Hindlimb muscle (tissue), 1 donor: Measurements from ENCODE around the gene LIPC. TPM values are rescaled to one million over a fixed set of nuclear protein-coding genes. Genes with fewer than 3 reads are reported as not detected.

Experiments
- DNase-seq: peaks from one replicate; pipeline ENCODE4 v3.0.0-alpha.2; 2013
- polyA plus RNA-seq: library from polyadenylated mRNA; unstranded; fragments of 120-200 nt; gene quantifications from one replicate; pipeline ENCODE4 v1.2.1, GENCODE V29; 2013; ENCODE audit not compliant: insufficient read length

Gene LIPC
- polyA plus RNA-seq, 1 donor = 1.0 TPM

DNA sequence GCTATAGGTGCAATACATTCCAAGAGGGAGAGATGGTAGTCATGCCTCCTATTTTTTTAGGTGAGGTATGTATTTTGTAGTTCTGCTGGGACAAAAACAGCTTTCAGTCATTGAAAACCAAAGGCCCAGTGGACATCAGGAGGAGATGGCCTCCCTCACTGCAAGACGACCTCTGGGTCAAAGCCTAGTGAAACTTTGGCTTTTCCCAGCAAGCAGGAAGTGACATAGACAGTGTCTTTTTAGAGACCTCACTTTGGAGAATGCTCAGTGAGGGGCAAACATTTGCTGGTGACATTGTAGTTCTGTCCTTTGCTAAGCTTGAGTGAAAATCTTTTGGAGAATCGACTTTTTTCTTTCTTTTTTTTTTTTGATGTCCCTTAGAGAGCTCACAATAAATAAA lies 27.3 kb downstream of the LIPC start:
- DNase-seq = no peak

DNA sequence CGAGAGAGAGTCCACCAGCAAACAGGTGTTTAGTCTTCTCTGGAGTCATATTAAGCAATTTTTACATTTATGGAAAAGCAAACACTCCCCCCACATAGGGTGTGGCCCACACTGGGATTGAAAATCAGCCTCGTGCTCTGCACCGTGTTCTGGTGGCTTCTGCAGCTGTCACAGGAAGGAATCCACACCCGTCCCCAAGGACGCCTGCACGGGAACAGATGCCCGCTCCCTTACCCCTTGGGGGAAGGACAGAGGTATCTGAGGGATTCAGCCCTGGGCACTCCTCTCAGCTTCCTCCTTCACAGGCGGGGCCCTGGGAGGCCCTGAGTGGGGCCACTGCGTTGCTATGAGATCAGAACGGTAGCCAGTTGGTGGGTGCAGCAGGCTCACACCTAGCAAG lies 27.8 kb downstream of the LIPC start:
- no peak for DNase-seq

GRCh38 chr15:58460116-58460790 lies 28.5 kb downstream of the LIPC start:
- DNase-seq = no peak

GRCh38 chr15:58460872-58461271 lies 29.1 kb downstream of the LIPC start:
- DNase-seq = no peak

- no peak for DNase-seq
Measured at GRCh38 chr15:58462547-58462946, 30.8 kb downstream of the LIPC start.

DNA sequence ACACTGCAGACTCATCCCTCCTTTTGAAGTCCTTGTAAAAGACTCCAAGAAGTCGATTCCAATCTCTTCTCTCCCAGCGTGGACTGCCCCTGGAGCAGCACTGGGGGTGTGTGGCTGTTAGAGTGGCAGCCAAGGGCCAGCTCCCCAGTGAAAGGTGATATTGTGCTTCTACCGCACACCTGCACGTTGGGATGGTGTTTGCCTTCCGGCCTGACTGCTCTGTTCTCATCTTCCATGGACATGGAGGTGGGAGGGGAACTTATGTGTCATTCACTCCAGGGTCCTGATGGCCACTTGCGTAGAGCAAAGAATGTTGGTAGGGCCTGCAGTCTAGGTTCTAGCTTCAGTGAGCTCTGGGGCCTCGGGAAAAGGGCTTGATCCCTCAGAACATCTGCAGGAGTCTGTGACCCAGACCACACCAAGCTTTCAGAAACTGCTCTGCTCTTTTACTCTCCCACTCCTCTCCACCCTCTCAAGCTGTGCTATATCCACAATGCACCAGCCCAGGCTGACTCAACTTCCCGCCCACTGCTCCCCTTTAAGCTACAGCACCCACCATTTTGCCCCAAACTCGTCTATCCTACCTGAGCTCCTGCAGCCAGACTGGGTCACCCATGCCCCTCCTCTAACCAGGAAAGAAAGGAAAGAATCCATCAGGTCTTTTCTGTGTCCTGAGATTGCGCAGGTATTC lies 31.3 kb downstream of the LIPC start:
- DNase-seq = no peak

DNA sequence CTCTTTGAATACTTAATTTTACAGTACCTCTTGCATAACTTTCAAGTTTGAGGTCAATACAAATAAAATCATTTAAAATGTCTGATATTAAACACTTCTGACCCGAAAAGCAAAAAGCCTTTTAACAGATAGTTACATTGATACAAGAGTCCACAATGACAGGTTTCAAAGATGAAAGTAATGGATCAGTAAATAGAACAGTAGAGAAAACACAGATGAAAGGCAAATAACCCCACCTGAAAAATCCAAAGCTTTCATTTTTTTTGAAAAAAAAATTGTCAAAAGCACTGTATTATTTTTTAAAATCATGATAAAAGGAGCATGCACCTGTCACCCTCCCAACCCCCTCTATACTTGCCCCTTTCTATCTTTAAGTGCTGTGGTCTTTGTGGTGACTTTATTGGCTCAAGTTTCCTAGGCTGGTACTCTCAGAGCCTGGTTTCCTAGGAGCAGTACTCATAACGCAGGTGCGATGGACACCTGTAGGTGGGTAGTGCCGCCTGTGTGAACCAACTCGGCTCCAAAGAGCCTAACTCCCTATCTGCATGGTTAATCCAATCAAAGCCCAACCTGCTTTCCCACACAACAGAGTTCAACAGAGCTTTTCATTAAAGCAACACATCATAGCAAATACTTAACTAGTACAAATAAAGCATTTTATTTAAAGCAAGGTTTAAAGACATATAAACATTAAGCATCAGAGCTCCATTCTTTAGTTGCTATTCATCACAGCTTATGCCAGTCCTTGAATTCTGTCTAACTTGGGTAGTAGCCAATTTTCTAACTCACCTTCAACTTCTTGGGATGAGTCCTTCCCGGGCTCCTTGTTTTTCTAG lies 32.2 kb downstream of the LIPC start:
- no peak for DNase-seq

GRCh38 chr15:58465070-58465469 lies 33.3 kb downstream of the LIPC start:
- DNase-seq = no peak

- DNase-seq = no peak
Measured at GRCh38 chr15:58465866-58466517, 34.2 kb downstream of the LIPC start.

GRCh38 chr15:58466566-58466965 lies 34.8 kb downstream of the LIPC start:
- no peak for DNase-seq

GRCh38 chr15:58467121-58467721 lies 35.4 kb downstream of the LIPC start:
- no peak for DNase-seq

- DNase-seq = no peak
Measured at GRCh38 chr15:58467722-58468423, 36.1 kb downstream of the LIPC start.

DNA sequence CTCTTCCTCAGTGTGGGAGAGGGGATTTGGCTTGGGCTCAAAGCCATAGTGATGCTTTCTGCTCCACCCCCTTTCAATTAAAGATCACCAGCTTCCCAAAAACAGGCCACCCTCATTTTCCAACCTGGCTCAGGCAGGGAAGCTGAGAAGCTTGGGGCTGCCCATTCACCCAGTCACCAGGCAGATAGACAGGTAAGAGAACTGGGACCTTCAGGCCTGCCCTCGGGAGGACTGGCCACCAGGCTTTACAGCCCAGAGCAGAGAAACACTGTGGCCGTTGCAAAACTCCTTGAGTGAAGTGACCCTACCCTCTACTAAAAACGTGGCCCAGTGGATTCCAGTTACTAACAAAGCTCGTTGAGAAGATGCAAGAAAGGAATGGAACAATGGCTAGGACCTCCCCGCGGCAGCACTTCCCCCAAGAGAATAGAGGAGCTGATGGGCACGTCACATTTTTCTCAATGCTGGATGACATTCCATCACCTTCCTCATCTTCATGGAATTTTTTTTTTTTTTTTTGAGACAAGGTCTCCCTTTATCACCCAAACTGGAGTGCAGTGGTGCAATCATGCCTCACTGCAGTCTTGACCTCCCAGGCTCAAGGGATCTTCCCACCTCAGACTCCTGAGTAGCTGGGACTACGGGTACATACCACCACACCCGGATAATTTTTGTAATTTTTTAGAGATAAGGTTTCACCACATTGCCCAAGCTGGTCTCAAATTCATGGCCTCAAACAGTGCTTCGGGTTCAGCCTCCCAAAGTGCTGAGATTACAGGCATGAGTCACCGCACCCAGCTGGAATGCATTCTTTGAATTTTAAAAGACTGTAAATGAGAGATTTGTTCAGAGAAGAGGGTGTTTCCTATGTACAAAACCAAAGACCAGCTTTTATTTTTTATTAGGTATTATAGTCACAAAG lies 37.9 kb downstream of the LIPC start:
- DNase-seq = no peak

DNA sequence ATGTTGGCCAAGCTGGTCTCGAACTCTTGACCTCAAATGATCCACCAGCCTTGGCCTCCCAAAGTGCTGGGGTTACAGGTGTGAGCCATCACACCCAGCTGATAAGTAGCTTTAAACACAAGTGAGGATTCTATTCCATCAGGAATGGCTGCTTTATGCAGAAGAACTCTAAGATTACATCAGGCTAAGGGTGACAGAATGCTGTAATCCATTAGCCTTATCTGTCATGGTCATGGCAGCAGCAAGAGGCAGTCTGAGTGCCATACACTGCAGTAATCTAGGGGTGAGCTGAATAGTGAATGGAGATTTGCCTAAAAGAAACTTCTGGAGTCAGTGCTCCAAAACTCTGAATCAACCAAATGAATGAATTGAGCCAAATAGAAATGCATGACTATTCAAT lies 39.6 kb downstream of the LIPC start:
- no peak for DNase-seq

- DNase-seq = no peak
Measured at GRCh38 chr15:58472221-58472620, 40.4 kb downstream of the LIPC start.

DNA sequence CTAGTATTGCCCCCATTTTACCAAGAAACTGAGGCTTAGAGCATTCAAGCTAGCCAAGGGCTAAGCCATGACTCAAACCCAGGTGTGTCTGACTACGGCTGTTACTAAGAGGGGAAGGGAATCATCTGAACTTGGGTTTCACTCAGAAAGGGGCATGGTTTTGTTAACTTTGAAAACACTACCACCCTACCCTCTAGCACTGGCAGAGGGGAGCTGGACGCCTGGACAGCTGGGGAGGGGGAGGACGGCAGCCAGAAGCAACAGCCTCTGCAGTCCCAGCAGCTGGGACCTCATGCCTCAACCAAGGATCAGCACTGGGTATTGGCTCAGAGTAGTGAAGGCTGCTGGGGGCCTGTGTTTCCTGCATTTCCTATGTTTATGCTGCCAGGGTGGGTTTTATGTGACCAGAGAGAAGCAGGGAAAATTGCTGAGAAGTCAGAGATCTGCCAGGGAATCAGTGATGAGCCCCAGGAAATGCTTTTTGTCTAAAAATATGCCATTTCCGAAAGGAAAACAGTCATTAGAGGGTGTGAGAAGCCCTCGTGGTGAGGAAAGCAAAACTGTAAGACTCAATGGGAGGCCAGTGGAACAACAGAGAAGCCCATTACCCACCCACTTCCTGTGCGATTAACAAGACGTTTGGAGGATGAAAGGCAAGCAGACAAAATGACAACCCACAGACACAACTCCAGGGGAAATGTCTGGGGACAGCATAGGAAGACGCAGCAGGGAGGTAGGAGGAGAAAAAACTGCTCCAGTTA lies 41.2 kb downstream of the LIPC start:
- no peak for DNase-seq

GRCh38 chr15:58473724-58474123 lies 41.9 kb downstream of the LIPC start:
- no peak for DNase-seq

DNA sequence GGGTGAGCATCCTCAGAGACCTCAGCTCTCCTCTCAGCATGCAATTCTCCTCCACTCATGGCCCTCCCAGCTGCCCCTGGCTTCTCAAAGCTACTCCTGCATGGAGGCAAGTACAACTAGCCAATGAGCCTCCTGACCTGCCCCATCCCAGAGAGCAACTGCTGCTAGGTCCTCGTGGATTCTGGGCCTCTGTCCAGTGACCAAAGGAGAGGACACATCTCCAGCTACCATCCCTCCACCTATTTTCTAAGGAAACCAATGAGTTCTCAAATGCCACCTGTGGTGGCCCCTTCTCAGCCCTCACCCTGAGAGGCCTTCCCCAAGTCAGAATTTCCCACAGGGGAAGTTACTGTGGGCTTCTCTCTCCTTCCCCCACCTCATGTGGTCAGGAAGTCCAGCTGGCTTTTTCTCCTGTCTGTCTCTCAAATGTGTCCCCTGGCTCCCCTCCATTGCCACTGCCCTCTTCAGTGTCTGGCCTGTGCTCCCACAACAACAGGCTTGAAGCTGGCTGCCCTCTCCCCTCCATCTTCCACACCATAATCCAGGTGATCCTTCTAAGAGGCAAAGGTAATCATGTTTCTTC lies 43.0 kb downstream of the LIPC start:
- no peak for DNase-seq
